Ovary (tissue), 3 donors: Measurements from ENCODE around the gene DIDO1.

Experiments
- CTCF ChIP-seq, 3 donors: fragments of 450-650 bp in 2 of 3; fragments of 200-600 bp in 1 of 3; IDR thresholded peaks; one replicate each; pipeline versions ENCODE4 v1.5.1 to v1.8.0; 2016 to 2022; ENCODE audit warnings: antibody characterized with exemption in 3 of 3, mild to moderate bottlenecking in 1 of 3
- POLR2A ChIP-seq: fragments of 450-650 bp; IDR thresholded peaks from one replicate; pipeline ENCODE4 v1.6.1; 2017; ENCODE audit warnings: antibody characterized with exemption, mild to moderate bottlenecking, moderate library complexity
- donor health status: DM: no; HTN: no; CAD: no.

GRCh38 chr20:62844182-62844581 lies 82.1 kb downstream of the DIDO1 start:
- no peak for TF ChIP-seq CTCF (IDR thresholded peaks at IDR 0.05)
- no peak for TF ChIP-seq POLR2A
